ENCODE results near the gene THBS4. TPM values are rescaled to one million over a fixed set of nuclear protein-coding genes. Genes with fewer than 3 reads are reported as not detected.

THBS4 gene
- total and polyA plus RNA-seq, 9 of the 15 experiments (the other 6 are each of a cell fraction or from before 2014, with no cell fraction given), result 0.07 to 0.08 TPM; not detected in 7

- TF ChIP-seq CEBPG (CRISPR knock-in tag; IDR thresholded peaks at IDR 0.05), result no peak
- no peak for TF ChIP-seq CEBPG (tag; conservative IDR thresholded peaks at IDR 0.05 in 1 of 2, IDR thresholded peaks at IDR 0.05 in 1 of 2)
- no peak for TF ChIP-seq ATF6 (CRISPR knock-in tag; IDR thresholded peaks at IDR 0.05)
- TF ChIP-seq TGIF2 (CRISPR knock-in tag; IDR thresholded peaks at IDR 0.05), result no peak
Measured at GRCh38 chr5:80041527-80041926, 6.4 kb downstream of the THBS4 start (continued).

- WGBS (ENCODE audit: insufficient coverage, low coverage, missing lambda C conversion rate), result 0% methylated on average over 3 of the region's 3 CpGs
- no peak overlapping the region for H2AFZ ChIP-seq (ENCODE audit: low read depth, low read length)
- no peak overlapping the region for H3K27ac ChIP-seq (ENCODE audit: extremely low read depth, low read depth, low read length)
- ATAC-seq, result no peak
- H3K9me1 ChIP-seq (ENCODE audit: control insufficient read depth, insufficient read depth, low read length), result no peaks in the 10 kb centered on the region
- intact Hi-C loops (cut with micrococcal nuclease), result no loop called here
- no TSS peak for BruUV-seq (replicated peaks)
- no peaks in the 10 kb centered on the region for H3K9me3 ChIP-seq (replicated peaks; ENCODE audit: control insufficient read depth, insufficient read depth, low read depth, low read length)
- peaks cover 6 to 29% of the 10 kb centered on the region in 2 experiments for H3K27me3 ChIP-seq (ENCODE audit: control insufficient read depth in 2 of 2, insufficient read depth in 2 of 2, low read length in 2 of 2)
- DNase-seq (ENCODE audit: extremely low read depth in 1 of 4, low spot score in 3 of 4), result no peak
- no peak for FAIRE-seq
- ChIA-PET POLR2A (no interaction called here), CTCF (ENCODE audit: low intra/inter-chr PET ratio) (no interaction called here)
- H4K20me1 ChIP-seq (replicated peaks; ENCODE audit: control insufficient read depth, insufficient read depth, low read length), result no peaks in the 10 kb centered on the region
- H3K4me3 ChIP-seq, result no peak overlapping the region
- no peak for TF ChIP-seq BRD4 (IDR thresholded peaks at IDR 0.05)
- H3K4me2 ChIP-seq (ENCODE audit: insufficient read depth, low read length), result no peak overlapping the region
- no peaks in the 10 kb centered on the region for H3K36me3 ChIP-seq (ENCODE audit: control insufficient read depth, insufficient read depth, low read length)
- H3K4me1 ChIP-seq (replicated peaks in 1 of 2; ENCODE audit: control insufficient read depth in 2 of 2, insufficient read depth in 2 of 2, low read length in 2 of 2), result no peaks in the 10 kb centered on the region
- no peak overlapping the region for H3K9ac ChIP-seq (ENCODE audit: insufficient read depth in 1 of 2, low read depth in 2 of 2, low read length in 2 of 2)
- H3K79me2 ChIP-seq (ENCODE audit: control insufficient read depth, insufficient read depth, low read length), result no peaks in the 10 kb centered on the region
- in situ Hi-C loops (cut with MboI), result no loop called here
Measured at GRCh38 chr5:80042330-80042729, 7.2 kb downstream of the THBS4 start.
